HG02973 (cell line): ENCODE data around the gene SPANXD.
"Not testable (repeated sequence)": the region's sequence is repeated elsewhere in the genome, so short reads cannot be mapped to it uniquely, and the experiment has no call there.

Experiments used
- ATAC-seq: cut with Tn5 transposase; IDR thresholded peaks from one replicate; pipeline ENCODE4 v1.9.1; 2021; ENCODE audit warnings: moderate library complexity; ENCODE audit not compliant: unreplicated experiment

SPANXD gene

GRCh38 chrX:141698639-141699038, at the start of gene SPANXD:
Gene SPANXD, minus strand, starts transcription at chrX:141698739. Its CDS starts 334 bp downstream, at chrX:141698405.
- ATAC-seq = not testable (repeated sequence)

GRCh38 chrX:141742666-141743065, 44.1 kb upstream of the SPANXD start:
- ATAC-seq = no peak

- ATAC-seq = no peak
Measured at GRCh38 chrX:141736656-141737055, 38.1 kb upstream of the SPANXD start.

GRCh38 chrX:141733371-141733770, 34.8 kb upstream of the SPANXD start:
- ATAC-seq = no peak

- no peak for ATAC-seq
Measured at GRCh38 chrX:141732031-141732430, 33.5 kb upstream of the SPANXD start.

GRCh38 chrX:141724186-141724585, 25.6 kb upstream of the SPANXD start:
- no peak for ATAC-seq

GRCh38 chrX:141714680-141715079, 16.1 kb upstream of the SPANXD start:
- ATAC-seq = no peak

GRCh38 chrX:141701072-141701471, 2.5 kb upstream of the SPANXD start:
- ATAC-seq = no peak

GRCh38 chrX:141673946-141674345, 24.6 kb downstream of the SPANXD start:
- no peak for ATAC-seq

- ATAC-seq = no peak
Measured at GRCh38 chrX:141669689-141670088, 28.9 kb downstream of the SPANXD start.

- ATAC-seq = no peak
Measured at GRCh38 chrX:141668371-141668770, 30.2 kb downstream of the SPANXD start.

GRCh38 chrX:141662781-141663180, 35.8 kb downstream of the SPANXD start:
- no peak for ATAC-seq

GRCh38 chrX:141652286-141652685, 46.3 kb downstream of the SPANXD start:
- no peak for ATAC-seq
